AG04450 (cell line): ENCODE measurements around the gene C9orf50. TPM values are rescaled to one million over a fixed set of nuclear protein-coding genes. Genes with fewer than 3 reads are reported as not detected.

Experiments
- CTCF ChIA-PET: fragments of 300-600, 350-600 bp; formaldehyde crosslinking; extraction: SDS; loops from one replicate; lab custom pipeline; 2022; ENCODE audit warnings: antibody characterized with exemption, inconsistent platforms; lab: Charles Lee
- POLR2A ChIA-PET: fragments of 350-600 bp; formaldehyde crosslinking; extraction: SDS; loops from one replicate; lab custom pipeline; 2021; ENCODE audit warnings: antibody characterized with exemption, inconsistent platforms; lab: Yijun Ruan, JAX
- DNase-seq: peaks from one replicate; pipeline ENCODE4 v3.0.0-alpha.2; 2011; ENCODE audit warnings: low read depth, low spot score
- H3K27ac ChIP-seq: one replicate; pipeline ENCODE4 v1.5.1; 2012; ENCODE audit warnings: low read depth, low read length, control low read depth
- H3K27me3 ChIP-seq: one replicate; pipeline ENCODE4 v1.6.0; 2012; ENCODE audit warnings: low read length; ENCODE audit not compliant: control insufficient read depth, insufficient read depth
- H3K4me3 ChIP-seq: 2 replicates; pipeline ENCODE4 v1.5.1; 2011; ENCODE audit warnings: mild to moderate bottlenecking, low read depth, low read length, control low read depth
- H3K9me3 ChIP-seq: 2 replicates; pipeline ENCODE4 v1.5.1; 2012; ENCODE audit warnings: low read length; ENCODE audit not compliant: control insufficient read depth, insufficient read depth
- CTCF ChIP-seq: IDR thresholded peaks from 2 replicates; pipeline ENCODE4 v1.5.1; 2011; ENCODE audit warnings: low read depth, low read length, control low read depth, inconsistent platforms
- polyA plus RNA-seq: library from polyadenylated mRNA; depleted of rRNA; stranded (reverse); fragments of >200 nt; gene quantifications from 2 replicates; pipeline ENCODE4 v1.2.3, GENCODE V29; 2011

Gene C9orf50
- polyA plus RNA-seq, 1 experiment: 0.30 TPM

GRCh38 chr9:129612815-129613519 lies 7.9 kb downstream of the C9orf50 start:
- Histone ChIP-seq H3K4me3 (no peak overlapping the region), H3K27ac (no peak overlapping the region), H3K27me3 (no peaks in the 10 kb centered on the region), H3K9me3 (no peaks in the 10 kb centered on the region; the same call in 1 of the 2 replicates)
- DNase-seq: no peak
- ChIA-PET CTCF (interaction anchor here (0.6 to 4.0 kb wide), 7 partner anchors 11 to 481 kb away, joined by 3 to 10 read pairs (median 5); partner anchors contain the start of gene NTMT1), POLR2A (interaction anchor here (0.8 to 1.1 kb wide), 3 partner anchors 117 to 473 kb away, joined by 3 to 4 read pairs (median 3); no protein-coding TSS in a partner anchor)
- TF ChIP-seq CTCF: no peak

DNA sequence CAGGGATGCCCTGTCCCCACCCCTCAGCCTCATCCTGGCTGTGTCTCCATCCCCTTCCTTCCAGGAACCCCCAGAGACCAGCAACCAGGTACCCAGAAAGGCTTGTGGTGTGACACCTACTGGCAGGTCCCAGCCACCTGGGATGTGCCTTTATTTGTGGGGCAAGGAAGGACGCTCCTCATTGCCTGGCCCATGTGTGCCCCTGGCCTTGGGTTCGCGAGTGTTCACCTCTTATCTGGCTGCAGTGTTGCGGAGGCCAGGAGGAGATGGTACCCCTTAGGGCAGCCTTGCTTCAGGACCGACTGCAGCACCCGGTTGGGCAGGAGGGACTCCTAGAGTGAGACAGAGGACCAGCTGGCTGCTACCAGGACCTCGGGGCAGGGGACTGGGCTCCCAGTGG lies 8.8 kb downstream of the C9orf50 start:
- DNase-seq: no peak
- Histone ChIP-seq H3K4me3 (no peak overlapping the region), H3K27ac (no peak overlapping the region), H3K9me3 (no peaks in the 10 kb centered on the region; the same call in 1 of the 2 replicates), H3K27me3 (no peaks in the 10 kb centered on the region)
- CTCF ChIA-PET: interaction anchor here (0.7 to 2.2 kb wide), 6 partner anchors 12 to 473 kb away, joined by 3 to 21 read pairs (median 5); partner anchors contain the start of gene NTMT1
- POLR2A ChIA-PET: interaction anchor here (1.1 kb wide), 1 partner anchor 259 kb away, joined by 3 read pairs; no protein-coding TSS in a partner anchor
- TF ChIP-seq CTCF: no peak

DNA sequence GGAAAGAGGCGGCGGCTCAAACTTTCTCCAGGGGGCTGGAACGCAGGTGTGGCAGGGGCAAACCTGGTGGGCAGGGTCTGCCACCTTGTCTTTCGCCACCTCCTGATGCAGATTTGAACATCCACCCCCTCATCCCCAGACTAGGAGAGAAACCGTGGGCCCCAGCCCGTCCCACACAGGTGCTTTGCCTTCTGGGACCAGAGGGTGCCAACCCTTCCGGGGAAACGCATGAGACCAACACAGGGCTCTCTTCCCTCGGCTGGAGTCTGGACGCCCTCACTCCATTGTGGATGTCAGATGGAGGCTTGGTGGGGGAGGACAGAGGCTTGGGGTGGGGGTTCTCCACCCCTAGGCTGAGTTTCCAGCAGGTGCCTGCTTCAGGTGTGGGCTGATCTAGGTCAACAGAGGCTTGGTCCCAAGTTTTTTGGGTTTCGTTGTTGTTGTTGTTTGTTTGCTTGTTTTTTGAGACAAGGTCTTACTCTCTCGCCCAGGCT lies 9.5 kb downstream of the C9orf50 start:
- no peak for DNase-seq
- no peak for TF ChIP-seq CTCF
- ChIA-PET CTCF (interaction anchor here (0.5 to 2.2 kb wide), 18 partner anchors 12 to 485 kb away, joined by 3 to 21 read pairs (median 4); no protein-coding TSS in a partner anchor), POLR2A (interaction anchor here (1.0 to 1.2 kb wide), 2 partner anchors 151 to 434 kb away, joined by 3 to 5 read pairs; partner anchors contain the start of gene IER5L)
- H3K27ac ChIP-seq: no peak overlapping the region
- no peaks in the 10 kb centered on the region; the same call in 1 of the 2 replicates for H3K9me3 ChIP-seq
- peak overlapping the region; percentile 68; the same call in 1 of the 2 replicates for H3K4me3 ChIP-seq
- H3K27me3 ChIP-seq: no peaks in the 10 kb centered on the region

- H3K27ac ChIP-seq: peak overlapping the region; percentile 47
- no peaks in the 10 kb centered on the region for H3K27me3 ChIP-seq
- DNase-seq: no peak
- H3K4me3 ChIP-seq: peak overlapping the region; percentile 68
- POLR2A ChIA-PET: interaction anchor here (1.0 to 1.2 kb wide), 2 partner anchors 150 to 433 kb away, joined by 3 to 5 read pairs; partner anchors contain the start of gene IER5L
- TF ChIP-seq CTCF: peak; percentile 80
- CTCF ChIA-PET: interaction anchor here (0.5 to 2.2 kb wide), 22 partner anchors 12 to 492 kb away, joined by 3 to 21 read pairs (median 4); no protein-coding TSS in a partner anchor
- H3K9me3 ChIP-seq: no peaks in the 10 kb centered on the region; the same call in 1 of the 2 replicates
Measured at GRCh38 chr9:129610473-129611306, 10.2 kb downstream of the C9orf50 start.
